Activated T-cell treated with anti-CD3 and anti-CD28 coated beads for 24 hours (primary cell): ENCODE results near the gene SMIM36.
"Not testable (repeated sequence)": the region's sequence is repeated elsewhere in the genome, so short reads cannot be mapped to it uniquely, and the experiment has no call there.

Experiments
- DNase-seq: peaks from one replicate; pipeline ENCODE4 v3.0.0-alpha.2; 2020; ENCODE audit warnings: low read depth

Gene SMIM36

DNA sequence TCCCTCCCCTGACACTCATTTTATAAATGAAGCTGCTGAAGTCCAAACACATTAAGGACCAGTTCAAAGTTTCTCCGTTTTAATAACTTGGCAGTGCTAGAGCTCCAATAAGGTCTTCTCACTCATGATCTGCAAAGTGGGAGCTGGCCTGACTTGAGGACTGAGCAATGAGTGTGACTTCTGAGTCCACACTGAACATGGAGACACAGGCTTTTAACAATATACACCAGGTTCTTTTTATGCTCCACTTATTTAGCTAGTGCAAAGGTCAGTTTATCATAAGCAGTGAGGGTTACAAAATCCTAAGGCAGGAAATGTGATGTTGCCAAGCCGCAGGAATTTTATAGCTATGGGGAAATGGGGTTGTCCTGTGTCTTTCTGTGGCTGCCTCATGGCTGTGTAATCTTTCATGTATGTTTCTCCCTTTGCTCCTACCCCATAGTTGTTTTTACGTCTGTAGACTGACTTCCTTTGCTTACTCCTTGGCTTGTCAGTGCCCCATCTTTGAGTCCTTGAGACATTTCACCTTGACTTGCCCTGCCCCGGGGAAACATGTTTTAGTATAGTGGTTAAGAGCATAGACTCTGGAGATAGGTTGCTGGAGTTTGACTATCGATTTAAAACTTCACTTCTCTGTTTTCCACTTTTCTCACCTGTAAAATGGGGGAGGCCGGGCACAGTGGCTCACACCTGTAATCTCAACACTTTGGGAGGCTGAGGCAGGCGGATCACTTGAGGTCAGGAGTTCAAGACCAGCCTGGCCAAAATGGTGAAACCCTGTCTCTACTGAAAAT, 77.4 kb downstream of the SMIM36 start:
- no peak for DNase-seq

DNA sequence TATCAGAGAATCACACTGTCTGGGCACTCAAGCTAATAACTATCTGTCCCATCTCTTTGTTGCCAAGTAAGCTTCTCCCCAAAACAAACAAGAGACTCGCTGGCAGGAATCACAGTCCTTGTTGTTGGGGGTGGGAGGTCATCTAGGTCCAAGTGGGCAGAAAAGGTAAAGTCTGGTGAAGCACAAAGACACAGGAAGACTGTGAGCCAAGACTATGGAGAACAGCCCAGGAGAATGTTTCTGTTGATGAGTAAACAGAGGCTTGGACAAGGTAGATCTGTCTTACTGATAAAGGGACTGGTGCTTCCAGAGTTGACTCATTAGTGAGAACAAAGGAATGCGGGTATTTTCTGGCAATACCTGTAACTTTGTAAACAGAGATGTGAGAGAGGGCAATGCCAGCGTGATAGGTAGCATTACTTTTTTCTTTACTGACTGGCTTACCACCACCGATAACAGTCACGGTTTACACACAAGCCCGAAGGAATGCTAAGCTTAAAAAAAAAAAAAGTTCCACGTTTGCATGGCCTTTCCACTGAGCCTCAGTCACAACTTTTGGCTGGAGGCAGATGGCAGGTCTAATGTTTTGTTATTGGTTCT, 78.1 kb downstream of the SMIM36 start:
- DNase-seq: no peak

DNA sequence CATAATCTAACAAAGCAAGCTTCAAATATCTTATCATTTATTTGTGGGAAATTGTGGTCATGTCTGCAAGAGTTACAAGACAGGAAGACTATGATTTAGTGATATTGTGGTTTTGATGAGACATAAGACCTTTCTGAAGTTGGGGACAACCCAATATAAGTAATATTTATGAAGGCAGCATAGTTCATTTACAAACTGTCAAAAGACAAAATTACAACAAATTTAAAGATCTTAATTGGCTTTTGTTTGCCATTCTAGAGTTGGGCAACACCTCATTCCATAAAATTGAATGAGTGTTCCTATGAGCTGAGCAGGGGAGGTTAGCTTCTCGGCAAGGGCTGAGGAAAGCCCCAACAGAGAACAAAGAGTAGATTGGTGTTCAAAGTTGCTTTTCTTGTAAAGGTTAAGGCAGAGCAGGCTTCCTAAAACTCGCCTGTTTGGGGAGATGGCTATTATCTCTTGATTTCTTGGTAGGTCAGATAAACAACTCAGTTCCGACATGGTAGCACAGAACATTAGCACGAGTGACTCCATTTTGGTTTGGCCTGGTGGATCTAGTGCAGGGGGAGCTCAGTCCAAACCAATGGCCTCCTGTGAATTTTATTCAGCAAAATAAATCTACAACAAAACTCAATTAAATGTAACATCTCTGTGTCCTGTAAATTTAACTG, 78.8 kb downstream of the SMIM36 start:
- DNase-seq: no peak

DNA sequence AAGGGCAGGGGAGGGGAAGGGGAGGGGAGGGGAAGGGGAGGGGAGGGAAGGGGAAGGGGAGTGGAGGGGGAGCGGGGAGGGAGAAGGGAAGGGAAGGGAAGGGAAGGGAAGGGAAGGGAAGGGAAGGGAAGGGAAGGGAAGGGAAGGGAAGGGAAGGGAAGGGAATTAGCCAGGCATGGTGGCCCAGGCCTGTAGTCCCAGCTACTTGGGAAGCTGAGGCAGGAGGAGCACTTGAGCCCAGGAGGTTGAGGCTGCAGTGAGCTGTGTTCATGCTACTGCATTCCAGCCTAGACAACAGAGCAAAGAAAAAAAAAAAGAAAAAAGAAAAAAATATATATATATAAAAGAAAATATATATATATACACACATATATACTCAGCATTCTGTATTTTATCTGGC, 79.3 kb downstream of the SMIM36 start:
- DNase-seq: not testable (repeated sequence)

DNA sequence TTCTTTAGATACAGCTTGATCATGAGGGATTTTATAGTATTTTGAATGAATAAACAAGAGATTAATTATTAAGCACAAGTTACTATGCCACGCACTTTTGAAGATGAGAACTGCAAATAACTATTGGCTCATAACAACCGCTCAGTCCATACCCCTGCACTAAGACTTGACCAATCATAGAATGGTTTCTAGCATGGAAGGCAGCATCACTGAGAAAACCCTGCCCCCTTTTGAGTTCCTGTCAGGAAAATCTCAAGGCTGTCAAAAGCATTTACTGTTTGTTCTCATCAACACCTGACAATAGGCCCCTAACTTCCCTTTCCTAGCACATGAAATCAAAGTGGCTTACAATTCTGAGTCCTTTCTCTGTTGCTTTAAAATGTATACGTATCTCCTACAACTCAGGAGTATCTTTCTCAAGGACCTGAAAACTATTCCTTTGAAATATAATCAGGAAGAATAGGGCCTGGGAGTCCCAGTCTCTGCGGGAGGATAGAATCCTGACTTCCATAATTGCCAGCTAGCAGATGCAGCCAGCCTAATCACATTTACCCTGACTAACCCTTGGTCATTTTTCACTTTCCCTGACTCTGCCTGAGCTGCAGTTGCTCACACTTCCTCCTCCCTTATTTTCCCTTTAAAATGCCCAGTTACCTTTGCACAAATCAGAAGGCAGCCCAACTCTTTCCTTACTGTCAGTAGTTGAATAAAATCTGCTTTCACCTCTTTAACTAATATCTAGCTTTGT, 80.5 kb downstream of the SMIM36 start:
- DNase-seq: no peak

DNA sequence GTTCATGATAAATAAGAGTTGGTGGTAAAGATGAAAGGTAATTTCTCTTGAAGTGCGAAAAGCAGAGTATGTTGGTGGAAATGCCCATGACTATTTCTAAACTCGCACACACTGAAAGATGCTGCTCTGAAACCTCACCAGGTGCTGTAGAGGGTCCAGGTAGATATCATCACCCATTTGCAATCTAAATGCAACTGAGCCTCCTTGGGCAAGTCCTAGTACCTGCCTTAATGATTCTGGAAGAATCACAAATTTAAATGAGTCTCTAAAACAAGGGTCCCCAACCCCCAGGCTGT, 83.7 kb downstream of the SMIM36 start:
- DNase-seq: no peak

DNA sequence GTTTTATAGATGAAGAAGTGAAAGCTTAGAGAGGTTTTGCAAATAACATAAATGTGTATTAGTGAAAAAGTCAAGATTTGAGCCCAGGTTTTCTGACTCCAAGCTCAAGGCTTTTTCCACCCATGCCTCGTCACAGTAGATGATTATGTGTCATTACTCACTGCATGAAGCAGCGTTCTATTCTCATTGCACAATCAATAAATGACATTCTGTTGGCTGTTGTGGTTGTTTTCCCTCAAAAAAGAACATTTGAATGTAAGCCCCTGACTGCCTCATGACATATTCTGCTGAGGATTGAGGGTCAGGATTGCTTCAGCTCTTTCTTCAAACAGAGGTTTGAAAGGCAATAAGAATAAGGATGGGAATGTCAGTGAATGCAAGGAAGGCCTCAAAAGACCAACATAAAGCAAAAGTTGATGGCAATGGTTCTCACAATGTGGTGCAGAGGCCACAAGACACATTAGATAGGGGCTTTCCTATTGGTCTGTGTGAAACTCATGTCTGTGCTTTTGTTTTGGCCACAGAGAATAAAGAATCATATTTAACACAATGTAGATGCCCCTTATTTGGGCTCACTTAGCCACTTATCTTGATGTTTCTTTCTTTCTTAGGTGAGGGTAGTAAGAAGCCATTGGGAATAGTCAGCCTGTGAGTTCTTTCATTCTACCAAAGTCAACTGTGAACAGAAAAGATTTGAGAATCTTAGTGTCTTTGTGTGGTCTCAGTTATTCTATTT, 84.2 kb downstream of the SMIM36 start:
- no peak for DNase-seq

DNA sequence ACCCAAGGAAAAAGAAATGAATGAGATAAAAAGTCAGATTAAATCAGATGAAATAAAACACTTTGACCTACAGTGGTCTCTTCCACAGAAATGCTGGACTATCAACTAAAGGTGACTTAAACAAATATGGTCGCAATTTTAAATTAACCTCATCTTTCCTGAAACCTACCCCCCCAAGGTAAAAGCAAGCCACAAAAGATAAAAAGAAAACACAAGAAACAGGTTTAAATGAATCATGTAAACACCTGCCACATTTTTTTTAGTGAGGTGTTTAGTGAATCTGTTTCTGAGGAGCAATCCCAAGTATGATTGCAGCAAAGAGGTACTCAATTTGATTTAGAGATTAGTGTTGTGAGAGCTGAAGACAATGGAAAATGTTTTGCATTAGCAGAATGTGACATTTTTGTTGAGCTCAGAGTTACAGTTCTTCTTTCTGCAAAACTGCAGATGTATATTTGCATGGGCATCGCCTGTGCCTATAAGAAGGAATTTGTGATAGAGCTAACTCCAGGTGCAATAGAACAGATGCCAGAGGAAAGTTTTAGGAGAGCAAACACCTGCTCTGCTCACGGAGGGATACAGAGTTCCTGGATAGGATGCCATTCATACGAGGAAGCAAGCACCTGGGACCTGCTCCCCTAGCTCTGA, 86.2 kb downstream of the SMIM36 start:
- DNase-seq: no peak

DNA sequence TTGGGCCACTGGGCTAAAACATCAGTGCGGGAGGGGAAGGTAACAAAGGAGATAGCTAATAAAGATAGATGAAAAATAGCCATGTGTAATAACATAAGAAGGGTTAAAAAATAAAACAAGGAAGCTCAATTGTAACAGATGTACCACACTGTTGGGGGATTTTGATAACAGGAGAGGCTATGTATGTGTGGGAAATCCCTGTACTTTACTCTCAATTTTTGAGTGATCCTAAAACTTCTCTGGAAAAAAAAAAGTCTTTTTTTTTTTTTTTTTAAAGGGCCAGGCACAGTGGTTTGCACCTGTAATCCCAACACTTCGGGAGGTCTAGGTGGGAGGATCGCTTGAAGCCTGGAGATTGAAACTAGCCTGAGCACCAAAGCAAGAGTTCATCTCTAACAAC, 87.7 kb downstream of the SMIM36 start:
- DNase-seq: no peak

DNA sequence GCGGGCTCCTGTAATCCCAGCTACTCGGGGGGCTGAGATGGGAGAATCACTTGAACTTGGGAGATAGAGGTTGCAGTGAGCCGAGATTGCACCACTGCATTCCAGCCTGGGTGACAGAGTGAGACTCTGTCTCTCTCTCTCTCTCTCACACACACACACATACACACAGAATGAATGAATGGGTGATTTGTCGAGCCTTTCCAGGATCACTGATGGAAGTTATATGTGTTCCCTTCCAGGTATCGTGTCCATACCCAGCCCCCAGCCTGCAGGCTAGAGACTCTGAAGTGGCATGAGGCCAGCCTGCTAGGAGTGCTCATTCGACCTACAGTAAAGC, 88.5 kb downstream of the SMIM36 start:
- DNase-seq: not testable (repeated sequence)

DNA sequence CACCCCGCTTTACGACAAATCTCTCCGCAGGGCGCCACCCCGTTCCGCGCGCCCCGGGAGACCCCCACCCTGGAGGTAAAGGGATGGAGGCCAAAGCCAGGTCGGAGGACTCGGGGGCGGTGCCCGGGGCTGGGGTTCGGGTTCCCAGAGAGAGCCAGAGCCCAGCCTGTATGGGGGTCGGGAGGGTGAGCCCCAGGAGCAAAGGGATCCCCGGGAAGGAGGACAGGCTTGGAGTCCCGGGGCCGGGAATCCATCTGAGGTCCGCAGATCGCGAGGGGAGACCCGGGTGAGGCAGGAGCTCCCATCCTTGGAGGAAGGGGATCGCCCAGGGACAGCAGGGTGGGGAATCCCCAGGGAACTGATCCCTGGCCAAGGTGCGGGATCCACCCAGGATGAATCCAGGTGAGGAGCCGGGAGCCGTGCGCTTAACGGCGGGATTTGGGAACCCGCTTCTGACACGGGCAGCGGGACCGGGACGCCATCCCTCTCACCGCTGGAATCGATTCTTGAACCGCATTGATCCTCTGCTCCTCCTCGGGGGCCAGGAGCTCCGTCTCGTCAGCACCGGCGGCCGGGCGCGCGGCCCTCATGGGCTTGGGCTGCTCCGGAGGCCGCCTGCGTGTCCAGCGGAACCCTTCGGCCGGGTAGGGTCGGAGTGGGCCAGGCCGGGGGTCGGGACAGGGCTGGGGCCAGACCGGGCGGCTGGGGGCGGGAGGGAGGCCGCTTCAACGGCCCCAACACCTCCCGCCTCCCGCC, 89.9 kb downstream of the SMIM36 start, which contains the start of gene MMD:
Gene MMD, minus strand, starts transcription at position 657 of the 756 bp plus-strand sequence. Its CDS starts 140 bp downstream, at position 517.
- DNase-seq: peak; percentile 3

DNA sequence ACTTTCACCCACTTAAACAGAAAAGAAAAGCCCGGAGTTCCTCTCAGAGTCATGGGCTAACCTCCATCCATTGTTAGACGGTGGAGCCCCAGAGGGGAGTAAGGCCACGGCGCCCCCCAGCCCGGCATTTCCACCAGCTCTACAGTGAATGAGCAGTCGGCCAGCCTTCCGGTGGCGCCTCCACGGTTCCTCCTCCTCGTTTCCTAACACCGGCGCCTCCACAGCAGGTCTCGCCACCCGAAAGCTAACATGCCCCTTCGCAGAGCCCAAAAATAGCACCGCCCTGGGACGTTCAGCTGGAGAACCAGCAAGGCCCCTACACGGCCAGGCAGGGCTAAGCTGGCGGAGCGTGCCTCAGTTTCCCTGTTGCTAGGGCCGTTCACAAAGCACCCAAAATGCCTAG, 90.5 kb downstream of the SMIM36 start:
- DNase-seq: peak; percentile 19

DNA sequence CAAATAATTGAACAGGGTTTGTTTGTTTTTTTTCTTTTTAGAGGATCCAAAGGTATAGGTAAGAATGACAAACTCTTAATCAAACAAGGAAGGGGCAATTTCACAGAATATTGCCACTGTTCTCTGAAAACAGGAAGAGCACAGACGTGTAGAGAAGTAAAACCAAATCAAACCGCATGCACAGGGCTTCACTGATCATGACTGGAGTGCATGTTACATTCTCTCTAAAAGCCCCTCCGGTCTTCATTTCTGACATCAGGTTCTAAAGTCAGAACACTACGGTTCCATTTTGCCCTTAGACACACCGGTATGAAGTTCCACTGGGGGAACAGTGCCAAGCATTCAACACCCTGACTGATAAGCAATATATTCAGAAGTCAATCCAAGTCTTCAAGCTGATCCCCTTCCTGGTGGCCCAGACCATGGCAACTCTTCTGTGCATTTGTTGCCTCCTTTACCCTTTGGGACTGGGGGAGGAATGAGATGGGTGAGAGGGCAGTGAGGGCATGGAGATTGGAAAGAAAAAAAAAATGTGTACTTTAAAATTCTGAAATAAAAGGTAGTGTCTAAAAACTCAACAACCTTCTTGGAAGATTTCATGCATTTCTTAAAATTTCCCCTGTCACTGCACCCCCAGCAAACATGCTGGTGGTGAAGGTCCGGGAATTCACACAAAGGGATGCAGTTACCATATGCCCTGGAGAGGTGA, 91.0 kb downstream of the SMIM36 start:
- peak; percentile 7 for DNase-seq

DNA sequence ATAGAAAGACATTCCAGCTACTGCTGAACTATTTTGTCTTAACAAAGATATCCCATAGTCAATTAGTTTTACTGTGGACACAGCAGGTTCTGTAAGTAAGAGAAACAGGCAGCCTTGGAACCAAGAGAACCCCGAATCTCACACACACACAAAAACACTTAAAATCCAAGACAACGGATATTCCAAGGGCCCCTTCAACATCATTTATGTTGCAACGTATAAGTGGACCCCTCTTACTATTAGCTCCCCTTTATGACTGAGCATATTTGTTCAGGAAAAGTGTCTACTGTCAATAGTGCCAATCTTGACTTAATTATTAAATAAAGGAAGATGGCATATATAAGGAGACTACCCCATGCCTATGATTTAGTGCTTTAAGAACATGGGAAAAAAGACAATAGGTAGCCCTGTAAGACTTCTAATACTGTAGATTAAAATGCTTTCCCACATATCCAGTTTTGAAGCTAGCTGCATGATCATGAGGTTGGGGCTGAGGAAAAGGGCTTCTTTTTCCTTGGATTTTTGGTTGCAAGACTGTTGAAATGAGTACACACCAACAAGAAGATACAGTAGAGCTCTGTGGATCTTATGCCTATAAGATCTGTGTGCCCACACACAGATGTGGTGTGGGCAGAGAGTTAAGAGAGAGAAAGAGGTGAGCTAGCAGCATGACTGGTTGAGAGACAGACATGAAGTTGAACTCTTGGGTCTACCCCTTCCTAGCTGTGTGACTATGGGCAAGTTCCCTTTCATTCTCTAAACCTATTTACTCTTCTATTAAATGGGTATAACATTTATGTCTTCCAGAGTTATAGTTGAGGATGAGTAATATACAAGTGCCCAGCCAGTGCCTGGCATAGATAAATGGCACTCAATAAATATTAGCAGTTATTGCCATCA, 92.6 kb downstream of the SMIM36 start:
- no peak for DNase-seq

DNA sequence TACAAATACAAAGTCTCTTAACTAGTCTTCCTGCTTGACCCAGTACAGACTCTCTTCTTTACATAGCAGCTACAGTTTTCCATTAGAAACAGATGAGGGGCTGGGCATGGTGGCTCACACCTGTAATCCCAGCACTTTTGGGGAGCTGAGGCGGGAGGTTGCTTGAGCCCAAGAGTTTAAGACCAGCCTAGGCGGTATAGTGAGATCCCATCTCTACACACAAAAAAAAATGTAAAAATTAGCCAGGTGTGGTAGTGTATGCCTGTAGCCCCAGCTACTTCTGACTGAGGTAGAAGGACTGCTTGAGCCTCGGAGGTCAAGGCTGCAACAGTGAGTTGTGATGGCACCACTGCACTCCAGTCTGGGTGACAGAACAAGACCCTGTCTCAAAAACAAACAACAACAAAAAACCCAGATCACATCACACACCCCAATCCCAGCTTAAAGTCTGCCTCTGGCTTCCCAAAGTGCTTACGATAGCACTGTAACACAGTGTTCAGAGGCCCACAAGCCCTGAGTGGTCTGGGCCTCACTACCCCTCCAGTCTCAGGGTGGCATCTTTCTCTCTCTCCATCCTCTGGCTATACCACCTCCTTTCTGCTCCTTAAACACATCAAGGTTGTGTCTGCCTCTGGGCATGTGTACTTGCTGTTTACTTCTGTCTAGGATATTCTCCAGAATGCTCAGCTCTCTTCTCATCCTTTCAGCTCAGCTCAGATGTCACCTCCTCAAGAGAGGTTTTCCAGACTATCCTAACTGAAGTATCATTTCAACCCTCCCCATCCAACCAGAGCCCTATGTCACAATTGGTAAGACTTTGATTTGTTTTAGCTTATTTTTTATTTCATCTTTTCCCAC, 93.6 kb downstream of the SMIM36 start:
- DNase-seq: no peak

DNA sequence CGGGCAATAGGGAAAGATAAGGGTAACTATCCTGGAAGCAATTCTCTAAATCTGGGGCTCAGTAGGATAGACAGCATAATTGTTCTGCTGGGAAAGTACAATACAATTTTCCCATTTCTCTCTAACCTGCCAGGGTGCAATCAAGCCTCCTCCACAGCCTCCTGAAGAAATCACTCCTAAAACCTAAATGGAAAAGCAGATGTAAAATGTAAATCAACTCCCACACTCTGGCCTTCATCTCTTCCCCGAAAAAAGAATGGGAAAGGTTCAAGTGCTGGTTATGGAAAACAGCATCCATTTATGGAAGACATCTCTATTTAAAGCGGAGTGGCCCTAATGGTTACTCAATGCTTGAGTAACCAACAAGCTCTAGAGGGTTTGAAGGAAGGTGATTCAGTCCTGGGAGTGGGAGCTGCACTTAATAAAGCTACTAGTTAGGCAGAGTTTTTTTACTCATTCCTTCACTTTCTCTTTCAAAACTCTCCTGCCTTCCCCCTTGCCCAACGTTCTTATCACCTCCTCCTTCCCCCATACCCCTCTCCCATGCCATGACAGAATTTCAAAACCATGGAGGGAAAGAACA, 94.7 kb downstream of the SMIM36 start:
- DNase-seq: no peak

DNA sequence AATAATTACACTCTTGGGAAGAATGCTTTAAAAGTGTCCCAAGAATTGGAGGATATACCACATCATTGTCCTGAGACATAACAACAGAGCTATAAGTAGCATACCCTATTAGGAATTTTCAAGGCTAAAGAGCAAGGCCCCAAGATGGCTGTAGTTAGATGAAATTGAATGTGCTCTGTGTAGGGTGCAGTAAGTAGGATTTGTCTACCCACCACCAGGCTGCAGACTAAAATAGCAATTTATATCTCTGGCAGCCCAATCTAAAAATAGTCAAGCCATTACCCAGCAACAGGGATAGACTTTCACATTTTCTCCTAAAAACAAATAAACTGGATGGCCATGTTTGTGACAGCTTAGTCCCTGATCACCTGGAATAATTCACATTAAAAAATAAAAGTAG, 95.3 kb downstream of the SMIM36 start:
- DNase-seq: no peak

DNA sequence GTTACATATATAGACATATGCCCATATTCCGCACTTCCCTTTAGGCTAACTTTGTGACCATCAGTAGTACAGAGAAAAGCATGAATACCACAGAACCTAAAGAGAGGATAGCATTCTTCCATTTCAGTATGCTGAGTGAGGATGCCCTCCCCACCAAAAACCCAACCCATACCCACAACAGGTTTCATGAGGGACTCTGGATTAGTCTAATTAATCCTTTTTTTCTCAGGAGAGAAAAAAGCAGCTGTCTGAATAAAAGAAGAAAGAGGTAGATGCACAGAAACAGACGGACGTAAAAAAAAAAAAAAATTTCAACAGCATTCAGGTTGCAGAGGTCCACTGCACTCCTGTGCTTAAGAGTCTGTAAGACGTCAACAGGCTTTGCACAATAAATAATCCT, 96.3 kb downstream of the SMIM36 start:
- DNase-seq: no peak
